ENCODE measurements around the gene ERF.

Gene ERF

DNA sequence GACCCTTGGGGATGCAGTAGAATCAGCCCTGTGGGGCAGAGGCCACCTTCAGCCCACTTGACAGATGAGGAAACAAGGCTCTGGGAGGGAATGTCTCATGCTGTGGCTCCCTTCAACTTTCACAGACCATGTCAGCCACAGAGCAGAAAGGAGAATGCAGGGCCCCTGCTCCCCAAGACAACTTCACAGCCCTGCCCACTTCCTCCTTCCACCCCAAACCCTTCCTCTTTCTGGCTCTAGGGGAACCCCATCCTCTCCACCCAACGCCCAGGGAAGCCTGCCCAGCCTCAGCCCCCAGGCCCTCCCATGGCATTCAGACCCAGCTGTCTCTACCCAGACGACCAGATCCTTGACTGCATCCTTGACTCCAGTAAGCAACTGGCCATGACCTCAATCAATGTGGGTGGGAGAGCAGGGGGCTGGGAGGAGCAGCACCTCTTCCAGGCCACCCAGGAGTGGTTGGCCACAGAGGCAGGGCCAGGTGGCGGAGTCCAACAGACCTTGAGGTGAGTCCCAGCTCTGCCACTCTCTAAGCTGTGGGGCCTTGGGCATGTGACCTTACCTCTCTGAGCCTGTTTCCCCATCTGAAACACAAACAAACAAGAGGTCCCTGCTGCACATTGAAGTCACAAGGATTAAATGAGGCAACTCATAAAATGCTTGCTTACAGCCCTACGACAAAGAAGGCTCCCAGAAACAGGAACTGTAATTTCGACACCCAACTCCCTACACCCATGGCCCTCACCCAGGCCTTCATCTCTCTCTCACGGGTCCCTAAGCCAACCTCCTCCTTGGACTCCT is 53.2 kb downstream of the ERF start:
- TF ChIP-seq CTCF (conservative IDR thresholded peaks at IDR 0.05; ENCODE audit: control insufficient read depth, insufficient read depth, low read depth, low read length): no peak
- no peak overlapping the region for H3K4me3 ChIP-seq (ENCODE audit: control insufficient read depth, low read depth, low read length)
- DNase-seq (ENCODE audit: low read depth): no peak

DNA sequence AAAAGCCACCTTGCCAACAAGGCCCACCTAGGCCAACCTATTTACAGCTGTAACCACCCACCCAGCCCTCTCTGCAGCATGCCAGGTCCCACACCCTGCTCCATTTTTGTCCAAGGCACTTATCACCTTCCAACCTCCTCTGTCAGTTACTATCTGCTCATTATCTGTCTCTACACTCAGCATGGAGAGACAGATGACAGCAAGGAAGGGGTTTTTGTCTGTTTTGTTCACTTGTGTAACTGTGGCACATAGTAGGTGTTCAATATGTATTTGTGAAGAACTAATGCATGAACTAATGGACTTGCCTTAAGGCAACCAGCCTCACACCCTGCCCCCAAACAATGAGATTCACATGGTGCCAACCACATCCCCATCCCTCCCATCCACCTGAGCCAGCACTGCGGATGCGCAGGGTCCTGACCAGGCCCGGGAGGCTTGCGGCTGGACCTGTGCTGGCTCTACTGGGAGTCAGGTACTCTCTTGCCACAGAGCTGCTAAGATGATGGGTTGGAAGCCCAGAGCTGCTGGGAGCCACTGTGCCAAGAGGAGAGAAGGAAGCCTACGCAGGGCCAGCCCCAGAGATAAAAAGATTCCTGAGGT is 54.7 kb downstream of the ERF start:
- no peak for TF ChIP-seq CTCF (conservative IDR thresholded peaks at IDR 0.05; ENCODE audit: control insufficient read depth, insufficient read depth, low read depth, low read length)
- H3K4me3 ChIP-seq (ENCODE audit: control insufficient read depth, low read depth, low read length): no peak overlapping the region
- no peak for DNase-seq (ENCODE audit: low read depth)

- TF ChIP-seq CTCF (conservative IDR thresholded peaks at IDR 0.05; ENCODE audit: control insufficient read depth, insufficient read depth, low read depth, low read length): no peak
- no peak for DNase-seq (ENCODE audit: low read depth)
- no peak overlapping the region for H3K4me3 ChIP-seq (ENCODE audit: control insufficient read depth, low read depth, low read length)
Measured at GRCh38 chr19:42199440-42200115, 55.4 kb downstream of the ERF start.

- no peak for TF ChIP-seq CTCF (conservative IDR thresholded peaks at IDR 0.05; ENCODE audit: control insufficient read depth, insufficient read depth, low read depth, low read length)
- DNase-seq (ENCODE audit: low read depth): no peak
- no peak overlapping the region for H3K4me3 ChIP-seq (ENCODE audit: control insufficient read depth, low read depth, low read length)
Measured at GRCh38 chr19:42198676-42199439, 56.1 kb downstream of the ERF start.

Data from fibroblast of mammary gland (primary cell).